GM04504 (cell line): ENCODE results near the gene ELP5.
A peak's percentile ranks its signal among the peaks of the same experiment; 100 is the strongest.

Source experiments
- DNase-seq: peaks from one replicate; pipeline ENCODE4 v3.0.0-alpha.2; 2012; ENCODE audit warnings: low read depth

ELP5 gene, protein sequence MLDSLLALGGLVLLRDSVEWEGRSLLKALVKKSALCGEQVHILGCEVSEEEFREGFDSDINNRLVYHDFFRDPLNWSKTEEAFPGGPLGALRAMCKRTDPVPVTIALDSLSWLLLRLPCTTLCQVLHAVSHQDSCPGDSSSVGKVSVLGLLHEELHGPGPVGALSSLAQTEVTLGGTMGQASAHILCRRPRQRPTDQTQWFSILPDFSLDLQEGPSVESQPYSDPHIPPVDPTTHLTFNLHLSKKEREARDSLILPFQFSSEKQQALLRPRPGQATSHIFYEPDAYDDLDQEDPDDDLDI

DNA sequence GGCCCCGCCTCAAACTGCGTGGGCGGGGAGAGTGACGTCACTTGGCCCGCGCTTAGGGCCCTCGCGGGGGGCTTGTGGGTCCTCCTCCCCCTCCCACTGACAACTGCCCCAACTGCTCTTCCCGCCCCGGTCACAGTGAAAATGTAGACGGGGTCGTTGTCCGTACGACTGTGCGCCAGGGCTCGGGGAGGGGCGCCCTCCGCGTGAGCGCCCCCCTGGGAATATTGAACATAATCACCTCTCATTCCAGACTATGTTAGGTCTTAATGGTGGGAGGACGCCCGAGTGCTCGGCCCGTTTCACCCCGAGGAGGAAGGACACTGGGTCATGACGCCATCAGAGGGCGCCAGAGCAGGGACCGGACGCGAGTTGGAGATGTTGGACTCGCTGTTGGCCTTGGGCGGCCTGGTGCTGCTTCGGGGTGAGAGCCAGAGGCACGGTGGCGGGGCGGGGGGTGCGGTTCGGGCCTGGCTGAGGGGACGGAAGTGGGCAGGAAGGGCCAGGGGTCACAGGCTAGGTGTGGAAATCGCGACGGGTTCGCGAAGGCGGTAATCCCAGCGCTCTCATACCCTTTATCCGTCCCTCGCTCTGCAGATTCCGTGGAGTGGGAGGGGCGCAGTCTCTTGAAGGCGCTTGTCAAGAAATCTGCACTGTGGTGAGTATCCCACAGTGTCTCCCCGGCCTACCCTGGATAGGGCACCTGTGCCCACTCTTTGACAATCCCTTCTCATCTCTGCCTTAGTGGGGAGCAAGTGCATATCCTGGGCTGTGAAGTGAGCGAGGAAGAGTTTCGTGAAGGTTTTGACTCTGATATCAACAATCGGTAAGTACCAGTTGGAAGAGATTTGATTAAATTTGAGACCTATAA, at the start of gene ELP5:
TSS of gene ELP5 (plus strand) at position 40 of the 868 bp plus-strand sequence. CDS start at position 376, 336 bp downstream.
- DNase-seq: peak; percentile 86

DNA sequence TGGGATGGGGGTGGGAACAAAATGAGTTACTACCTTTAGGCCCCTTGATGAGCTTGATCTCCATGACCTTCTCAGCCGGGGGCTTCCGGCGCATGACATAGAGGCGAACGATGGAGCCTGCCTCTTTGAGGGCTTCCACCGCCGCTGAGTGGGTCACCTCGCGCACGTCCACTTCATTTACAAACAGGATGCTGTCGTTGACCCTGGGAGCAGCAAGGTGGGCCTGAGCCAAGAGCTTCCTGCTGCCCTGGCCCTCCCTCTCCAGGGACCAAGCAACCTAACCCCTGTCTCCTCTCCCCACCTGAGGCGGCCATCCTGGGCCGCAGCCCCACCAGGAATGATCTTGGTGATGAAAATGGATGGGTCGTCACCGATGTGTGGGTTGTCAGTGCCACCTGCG, 48.6 kb upstream of the ELP5 start:
- DNase-seq: no peak

DNA sequence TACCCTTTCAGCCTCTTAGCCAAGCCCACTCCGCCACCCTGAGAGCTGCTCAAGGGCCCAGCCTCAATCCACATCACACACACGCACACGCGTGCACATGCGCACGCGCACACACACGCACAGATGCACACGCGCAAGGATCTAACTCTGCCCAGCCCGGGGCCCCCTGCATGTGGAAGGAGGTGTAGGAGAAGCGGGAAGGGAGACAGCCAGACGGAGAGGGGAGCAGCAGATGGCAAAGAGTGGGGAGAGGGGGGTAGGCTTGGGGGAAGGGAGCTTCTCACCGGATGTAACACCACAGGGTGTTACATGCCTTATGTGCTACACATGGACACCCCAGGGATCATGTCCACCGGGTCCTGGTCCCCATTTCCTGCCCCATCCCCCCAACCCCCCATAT, 47.7 kb upstream of the ELP5 start:
- DNase-seq: no peak

DNA sequence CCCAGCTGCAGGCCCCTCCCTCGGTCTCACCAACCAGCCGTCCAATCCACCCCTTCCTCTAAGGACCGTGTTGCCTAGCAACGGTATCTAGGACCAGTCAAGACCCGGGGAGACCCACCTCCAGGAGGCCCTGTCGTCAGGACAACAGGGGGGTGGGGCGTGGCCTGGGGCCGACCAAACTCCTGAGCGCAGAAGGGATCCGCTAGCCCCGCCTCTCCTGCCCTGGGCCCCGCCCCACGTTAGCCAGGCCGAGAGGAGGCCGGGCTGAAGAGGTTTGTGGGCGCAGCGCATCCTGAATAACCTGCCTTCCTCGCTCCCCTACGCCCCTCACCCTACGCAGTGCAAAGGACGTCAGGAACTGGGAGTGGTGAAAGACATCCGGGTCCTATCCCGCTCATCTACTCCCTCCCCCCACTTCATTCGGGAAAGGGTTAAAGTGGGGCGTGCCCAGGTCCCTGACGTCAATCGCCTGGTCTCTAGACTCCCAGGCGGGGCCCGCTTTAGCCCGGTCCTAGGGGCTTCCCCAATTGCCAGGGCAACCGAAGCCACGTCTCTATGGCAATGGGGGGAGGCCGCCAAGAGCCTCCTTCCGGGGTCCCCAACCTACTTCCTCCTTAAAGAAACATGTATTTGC, 47.1 kb upstream of the ELP5 start:
- DNase-seq: peak; percentile 24

DNA sequence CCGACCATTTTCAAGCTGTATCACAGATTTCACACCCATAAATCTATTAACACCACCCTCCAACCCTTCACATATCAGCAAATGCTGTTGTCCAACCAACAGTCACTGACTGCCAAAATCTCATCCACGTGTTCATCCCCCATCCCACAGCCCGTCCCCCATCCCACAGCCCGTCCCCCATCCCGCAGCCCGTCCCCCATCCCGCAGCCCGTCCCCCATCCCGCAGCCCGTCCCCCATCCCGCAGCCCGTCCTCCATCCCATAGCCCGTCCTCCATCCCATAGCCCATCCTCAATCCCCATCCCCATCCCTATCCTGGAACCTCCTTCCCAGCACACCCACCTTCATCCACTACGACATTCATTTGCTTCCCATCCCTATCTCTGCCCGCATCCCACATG, 46.5 kb upstream of the ELP5 start:
- no peak for DNase-seq

DNA sequence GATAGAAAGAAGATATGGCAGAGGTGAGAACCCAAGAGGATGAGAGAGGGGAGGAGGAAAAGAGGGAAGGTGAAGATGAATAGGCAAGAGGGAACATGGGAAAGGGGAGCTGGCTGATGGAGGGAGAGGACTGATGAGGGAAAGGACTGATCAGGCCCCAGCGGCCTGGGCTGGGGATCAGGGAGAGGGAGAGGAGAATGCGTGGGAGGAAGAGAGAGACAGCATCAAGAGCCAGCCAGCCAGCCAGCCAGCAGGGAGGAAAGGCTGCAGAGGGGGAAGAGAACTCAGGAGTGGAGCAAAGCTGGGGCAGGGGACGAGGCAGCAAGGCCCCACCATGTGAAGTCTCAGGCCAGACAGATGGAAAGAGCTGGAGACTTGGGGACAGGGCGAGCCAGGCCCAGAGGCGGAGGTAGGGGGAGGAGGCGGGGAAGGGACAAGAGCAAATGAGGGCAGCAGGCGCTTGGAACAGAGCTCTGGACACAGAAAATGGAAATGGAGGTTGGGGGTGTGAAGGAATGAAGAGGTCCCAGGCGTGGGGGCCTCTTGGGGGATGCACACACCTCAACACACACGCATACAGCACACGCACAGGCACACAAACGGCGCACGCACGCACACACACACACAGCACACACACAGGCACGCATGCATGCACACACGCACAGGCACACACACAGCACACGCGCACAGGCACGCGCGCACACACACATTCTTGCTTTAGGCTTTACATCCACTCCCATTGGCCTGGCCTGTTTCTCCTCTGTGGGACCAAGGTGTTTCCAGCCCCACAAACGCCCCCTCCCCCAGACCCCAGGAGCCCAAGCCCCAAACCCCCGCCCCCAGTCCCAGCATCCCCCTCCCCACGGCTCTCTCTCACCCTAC, 44.7 kb upstream of the ELP5 start:
- DNase-seq: no peak

DNA sequence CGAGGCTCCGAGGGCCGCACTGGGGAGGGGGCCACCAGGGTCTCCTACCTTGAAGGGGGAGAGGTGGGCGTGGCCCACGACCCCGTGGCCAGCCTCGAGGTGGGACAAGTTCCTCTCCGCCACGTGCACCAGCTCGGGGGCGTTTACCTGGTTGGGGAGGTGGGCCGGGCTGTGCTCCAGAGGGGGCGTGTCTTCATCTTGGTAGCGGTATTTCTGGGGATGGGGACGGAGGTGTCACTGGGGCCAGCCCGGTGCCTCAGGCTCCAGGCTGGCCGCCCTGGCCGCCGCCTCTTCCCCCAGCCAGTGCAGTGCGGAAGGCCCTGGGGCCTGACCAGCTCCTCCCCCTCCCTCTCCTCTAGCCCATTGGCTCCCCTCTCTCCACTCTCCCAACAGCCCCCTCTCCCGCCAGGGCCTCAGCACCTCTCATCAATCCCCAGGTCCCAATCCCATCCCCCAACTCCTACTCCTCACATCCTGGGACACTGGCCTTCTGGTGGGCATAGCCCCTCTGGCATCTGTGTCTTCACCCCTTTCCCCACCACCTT, 43.9 kb upstream of the ELP5 start:
- DNase-seq: no peak

DNA sequence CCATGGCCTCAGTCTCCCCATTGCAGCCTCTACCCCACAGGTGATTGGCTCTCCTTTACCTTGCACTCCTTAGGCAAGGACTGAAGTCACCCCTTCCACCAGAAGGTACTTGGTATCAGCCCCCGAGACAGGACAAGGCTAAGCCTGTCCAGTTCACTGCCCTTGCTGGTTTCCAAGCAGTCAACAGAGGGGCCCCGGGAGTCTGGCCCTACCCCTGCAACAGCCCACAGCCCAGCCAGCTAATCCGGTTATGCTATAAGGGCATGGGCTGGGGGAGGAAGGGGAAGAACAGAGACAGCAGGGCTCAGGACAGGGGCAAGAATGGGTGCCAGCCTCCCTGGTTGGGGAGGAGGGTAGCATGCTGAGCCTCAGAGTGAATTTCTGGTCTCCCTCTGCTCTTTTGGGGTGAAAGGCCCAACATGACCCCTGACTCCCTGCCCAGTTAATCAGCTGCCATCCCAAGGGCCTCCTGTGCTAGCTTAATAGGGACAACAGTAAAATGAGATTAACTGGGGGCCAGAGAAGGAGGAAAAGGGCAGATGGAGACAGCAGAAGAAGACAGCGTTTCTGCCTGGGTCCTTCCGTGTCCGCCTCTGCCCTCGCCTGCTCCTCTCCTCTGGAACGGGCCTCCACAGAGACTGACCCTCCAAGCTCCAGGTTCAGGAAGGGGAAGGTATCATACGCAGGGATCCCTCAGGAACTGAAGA, 43.1 kb upstream of the ELP5 start:
- DNase-seq: no peak

DNA sequence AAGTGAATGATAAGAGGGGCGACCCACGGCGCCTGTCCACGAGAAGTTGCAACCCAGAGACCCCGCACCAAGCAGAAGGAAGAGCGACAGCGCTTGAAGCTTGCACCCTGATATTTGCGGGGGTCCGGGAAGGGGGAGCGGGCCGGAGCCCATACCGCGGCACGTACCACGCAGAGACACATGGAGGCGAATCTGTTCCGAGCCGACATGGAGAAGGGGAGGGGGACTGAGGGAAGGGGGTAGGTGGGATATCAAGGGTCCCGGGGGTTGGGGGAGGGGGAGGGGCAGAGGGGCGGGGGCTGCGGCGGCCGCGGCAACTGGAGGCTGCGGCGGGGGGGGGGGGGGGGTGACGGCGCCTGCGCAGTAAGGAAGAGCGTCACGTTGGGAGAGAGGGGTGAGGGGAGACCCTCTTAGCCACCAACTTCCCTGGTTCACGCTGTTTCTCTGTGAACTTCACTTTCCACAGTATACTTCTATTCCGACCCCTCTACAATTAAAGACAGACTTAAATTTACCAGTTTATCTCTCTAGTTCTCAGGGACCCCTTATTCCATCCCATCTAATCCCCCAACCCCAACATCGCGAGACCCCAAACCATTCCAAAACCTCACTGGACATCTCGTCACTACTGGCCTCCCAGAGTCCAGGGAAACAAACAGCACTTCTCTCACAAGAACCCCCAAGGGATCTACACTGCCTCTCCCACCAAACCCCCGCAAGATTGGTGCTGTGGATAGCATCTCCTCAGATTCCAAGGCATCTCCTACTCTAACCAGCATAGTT, 40.3 kb upstream of the ELP5 start:
- no peak for DNase-seq

DNA sequence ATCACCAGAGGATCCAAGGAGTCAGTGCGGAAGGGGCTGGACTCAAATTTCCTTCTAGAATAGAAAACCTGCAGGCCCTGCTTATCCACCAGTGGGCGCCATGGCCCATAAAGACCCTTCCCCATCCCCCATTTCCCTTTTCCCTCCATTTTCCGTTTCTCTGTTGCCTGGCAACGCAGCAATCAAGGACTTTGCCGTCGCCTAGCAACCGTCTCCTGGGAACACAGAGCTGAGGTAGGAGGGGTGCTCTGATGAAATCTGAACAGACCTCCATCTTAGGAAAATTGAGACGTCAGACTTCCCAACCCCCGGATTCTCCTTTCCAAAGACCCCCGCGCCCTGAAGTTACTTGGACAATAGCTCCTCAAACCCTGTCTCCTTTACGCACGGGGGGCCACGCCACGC, 38.1 kb upstream of the ELP5 start:
- no peak for DNase-seq

DNA sequence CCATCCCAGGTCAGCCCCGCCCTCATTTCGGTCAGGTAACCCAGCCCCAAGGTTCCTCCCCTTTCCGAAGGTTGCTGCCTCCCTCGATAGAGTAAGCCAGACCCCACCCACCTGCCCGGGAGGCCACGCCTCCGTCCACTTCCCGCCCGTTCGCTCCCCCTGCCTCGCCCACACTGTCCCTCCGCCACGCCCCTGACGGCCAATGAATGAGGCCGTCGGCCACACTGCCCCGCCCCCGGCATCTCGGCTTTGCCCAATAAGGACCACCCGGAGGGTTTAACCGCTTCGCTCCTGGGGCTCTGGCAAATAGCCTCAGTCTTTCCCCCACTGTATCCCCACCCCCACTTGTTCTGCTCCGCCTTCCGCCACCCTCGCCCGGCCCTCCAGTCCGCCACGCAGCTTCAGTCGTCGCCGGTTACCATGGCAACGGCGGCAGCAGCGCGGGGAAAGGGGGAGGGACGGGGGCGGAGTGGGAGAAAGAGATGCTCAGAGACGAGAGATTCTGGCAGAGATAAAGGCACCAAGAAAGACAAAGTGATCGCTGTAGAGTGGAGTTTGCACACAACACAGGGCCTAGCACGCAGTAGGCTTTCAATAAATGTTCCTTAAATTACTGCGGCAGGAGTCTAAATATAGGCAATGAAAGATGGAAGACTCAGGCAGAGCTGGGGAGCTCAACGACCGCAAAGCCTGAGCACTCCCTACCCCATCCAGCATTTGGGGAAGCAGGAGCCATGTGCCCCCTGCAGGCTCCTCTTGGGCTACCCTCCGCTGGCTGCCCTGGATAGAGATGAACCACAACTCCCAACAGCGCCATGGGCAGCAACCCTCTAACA, 37.5 kb upstream of the ELP5 start:
- peak; percentile 90 for DNase-seq

DNA sequence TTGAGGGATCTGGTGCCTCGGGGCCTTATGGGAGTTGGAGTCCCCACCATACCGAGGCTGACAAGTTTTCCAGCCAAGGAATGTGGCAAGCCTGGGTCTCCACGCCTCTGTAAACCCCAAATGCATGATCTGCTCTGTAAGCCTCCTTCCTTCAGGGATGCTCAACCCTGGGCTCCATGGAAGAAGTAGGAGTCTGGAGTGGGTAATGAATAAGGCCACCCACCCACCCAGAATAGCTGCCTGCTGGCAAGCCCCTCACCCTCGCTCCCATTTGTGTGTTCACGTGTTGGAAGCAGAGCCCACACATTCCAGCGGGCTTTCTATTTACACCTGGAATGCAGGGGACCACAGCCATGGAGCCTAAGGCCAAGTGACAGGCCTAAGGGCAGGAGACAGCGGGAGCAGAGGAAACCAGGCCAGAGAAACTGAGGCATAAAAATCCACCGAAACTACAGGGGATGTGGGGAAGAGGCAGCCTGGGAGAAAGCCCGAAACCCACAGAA, 36.8 kb upstream of the ELP5 start:
- no peak for DNase-seq

DNA sequence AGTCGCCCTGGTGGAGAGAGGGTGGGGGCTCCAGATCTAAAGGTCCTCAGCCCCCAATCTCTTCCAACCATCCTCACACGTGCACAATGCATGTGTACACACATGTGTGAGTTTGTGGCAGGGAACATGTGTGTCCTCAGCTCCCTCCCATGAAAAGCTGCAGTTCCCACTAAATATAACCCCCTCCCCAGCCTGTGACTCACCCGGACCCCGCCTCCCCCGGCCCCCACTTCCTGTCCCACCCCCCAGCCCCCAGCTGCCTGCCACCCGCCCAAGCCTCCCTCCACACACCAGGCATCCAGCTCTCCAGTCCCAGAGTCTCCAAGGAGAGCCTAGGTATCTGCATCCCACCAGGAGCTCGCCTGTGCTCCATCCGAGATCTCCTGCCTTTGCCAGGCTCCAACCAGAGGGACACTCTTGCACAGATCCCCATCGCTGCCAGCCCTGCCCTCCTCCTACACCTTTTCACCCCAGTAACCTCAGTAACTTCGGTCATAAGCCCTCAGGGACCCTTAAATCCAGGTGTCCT, 36.3 kb upstream of the ELP5 start:
- no peak for DNase-seq

DNA sequence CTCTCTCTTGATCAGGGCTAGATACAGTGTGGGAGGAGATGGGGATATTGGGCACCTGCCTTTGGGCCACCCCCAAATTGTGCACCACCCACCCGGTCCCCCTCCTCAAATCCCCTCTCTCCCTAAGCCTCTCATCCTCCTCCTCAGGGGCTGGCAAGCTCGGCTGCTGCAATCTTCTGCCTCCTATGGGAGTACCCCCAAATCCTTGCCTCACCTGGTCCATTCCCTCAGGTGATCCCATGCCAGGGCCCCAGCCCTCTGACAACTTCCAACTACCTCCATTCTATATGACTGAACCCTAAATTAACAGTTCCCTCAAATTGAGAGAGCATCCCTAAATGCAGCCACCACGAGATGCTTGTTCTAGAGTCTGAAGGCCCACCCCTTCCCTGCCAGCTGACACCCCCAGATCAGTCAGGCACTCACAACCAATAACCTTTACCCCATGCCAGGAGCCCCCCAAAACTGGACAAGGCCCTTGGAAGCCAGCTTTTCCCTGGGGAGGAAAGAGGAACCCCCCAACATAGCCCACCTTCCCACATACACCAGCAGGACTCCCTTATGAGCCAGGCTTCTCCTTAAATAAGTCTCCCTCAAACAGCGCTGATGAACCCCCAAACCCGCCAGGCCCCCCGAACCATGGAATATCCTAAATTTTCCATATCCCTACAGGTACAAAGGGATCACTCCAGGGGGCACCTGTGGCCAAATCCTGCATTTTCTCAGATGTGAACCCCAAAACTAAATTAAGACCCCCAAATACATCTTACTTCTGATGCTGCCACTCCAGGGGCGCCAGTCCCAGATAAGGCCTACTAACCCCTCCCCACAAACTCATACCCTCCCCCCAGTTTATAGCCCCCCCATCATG, 35.5 kb upstream of the ELP5 start:
- no peak for DNase-seq

DNA sequence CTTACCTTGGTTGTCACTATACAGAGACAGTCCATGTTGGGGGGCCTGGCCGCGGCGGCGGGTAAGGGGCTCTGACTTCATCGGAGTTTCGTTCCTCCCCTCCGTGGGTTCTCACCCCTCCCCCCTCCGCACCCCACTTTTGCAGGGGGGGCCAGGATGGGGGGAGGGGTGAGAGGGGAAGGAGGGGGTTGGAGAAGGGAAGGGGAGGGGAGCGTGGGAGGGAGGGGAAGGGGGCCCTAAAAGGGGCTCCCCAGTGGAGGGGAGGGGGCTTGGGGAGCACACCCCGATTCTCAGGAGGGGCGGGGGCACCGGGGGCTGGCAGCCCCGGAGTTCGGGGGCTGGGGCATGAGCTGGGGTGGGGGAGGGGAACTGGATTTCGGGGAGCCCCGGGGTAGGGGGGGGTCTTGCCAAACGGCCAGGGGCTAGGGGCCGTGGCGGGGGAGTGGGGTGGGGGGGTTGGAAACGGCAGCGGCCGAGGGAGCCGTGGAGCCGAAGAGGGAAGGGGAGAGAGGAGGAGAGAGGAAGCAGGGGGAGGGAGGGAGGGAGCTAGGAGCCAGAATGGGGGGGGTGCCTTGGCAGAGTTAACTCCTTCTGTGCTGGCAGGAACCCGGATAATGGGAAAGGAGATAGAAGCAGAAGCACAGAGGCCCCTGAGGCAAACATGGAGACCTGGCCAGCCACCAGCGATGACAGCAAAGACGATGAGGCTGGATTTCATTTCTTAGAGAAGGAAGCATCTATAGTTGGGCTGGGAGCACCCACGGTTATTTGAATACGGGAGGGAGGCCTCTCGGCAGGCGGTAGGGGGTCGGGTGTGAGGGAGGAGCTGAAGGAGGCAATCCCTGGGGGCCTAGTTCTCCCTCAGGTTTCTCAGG, 34.7 kb upstream of the ELP5 start:
- no peak for DNase-seq

DNA sequence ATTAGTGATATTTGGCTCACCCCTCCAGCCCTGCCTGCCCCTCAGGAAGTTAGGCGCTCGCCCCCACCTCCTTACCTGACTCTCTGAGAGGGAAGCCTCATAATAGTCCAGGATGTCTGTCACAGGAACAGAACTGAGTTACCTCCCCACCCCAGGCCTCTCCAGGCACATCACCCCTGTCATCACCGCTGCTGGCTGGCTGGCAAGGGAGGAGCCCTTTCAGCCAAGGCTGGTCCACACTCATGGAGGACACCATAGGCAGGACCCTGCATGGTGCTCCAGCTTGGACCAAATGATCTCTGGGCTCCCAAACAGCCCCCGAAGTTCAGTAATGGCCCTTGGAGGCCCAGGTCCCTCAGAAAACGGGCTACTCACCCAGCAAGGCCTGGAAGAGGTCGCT, 33.8 kb upstream of the ELP5 start:
- DNase-seq: no peak

DNA sequence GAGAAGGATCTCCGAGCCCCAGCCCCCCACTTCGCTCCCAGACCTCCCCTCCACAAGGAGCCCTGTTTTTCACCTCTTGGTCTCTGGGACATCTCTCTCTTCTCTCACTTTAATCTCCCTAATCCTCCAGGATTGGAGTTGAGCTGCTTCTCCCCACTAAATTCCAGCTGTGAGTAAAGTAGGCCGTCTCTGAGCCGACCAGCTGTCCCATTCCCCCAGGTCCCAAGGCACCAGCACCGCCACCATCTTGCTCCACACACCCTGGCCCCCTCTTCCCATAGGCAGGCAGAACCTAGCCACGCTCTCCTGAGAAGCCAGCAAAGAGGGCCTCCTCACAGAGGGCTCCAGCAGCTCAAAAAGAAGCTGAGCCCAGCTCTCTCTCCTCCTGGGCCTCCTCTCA, 33.3 kb upstream of the ELP5 start:
- DNase-seq: no peak
